GM19455 (cell line): Measurements from ENCODE around the gene HMHB1.
A peak's percentile ranks its signal among the peaks of the same experiment; 100 is the strongest.

Experiments
- ATAC-seq: cut with Tn5 transposase; IDR thresholded peaks from one replicate; pipeline ENCODE4 v1.9.1; 2021; ENCODE audit not compliant: unreplicated experiment

HMHB1 gene

GRCh38 chr5:143812085-143812705 is at the start of gene HMHB1:
Gene HMHB1 (plus strand): TSS chr5:143812161.
- peak; percentile 53 for ATAC-seq

GRCh38 chr5:143762636-143763220 is 49.2 kb upstream of the HMHB1 start:
- ATAC-seq: no peak

GRCh38 chr5:143767162-143767561 is 44.8 kb upstream of the HMHB1 start:
- no peak for ATAC-seq

DNA sequence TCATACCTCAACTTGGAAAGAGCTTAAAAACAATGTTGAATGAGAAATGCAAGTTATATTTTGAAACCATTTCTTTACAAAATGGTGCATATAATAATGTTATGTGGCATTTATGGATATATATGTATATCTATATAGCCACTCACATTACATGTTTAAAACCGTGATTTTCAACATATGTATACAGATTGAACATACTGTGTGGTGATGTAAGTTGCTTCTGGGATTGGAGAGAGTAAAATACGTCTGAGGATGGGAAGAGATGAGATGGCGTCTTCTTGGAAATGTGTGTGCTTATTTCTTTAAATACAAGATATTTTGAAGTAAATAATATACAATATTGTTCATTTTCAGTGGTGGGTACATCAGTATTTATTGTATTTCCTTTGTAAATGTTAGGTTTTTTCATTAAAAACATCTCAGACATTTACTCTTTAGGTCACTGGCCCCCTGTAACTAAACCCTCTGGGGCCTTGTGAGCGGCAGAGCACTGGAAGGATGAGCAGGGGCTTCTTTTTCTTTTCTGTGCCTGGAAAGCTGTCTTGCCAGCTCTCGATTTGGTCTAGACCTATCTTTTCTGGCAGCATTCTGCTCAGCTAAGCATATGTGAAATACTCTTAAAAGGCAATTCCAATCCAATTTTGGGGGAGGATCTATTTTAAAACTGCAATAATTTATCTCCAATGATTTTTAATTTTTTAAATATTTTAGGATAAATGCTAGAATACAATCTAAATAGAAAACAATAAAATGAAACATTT is 42.8 kb upstream of the HMHB1 start:
- no peak for ATAC-seq

- ATAC-seq: no peak
These were observed 41.5 kb upstream of the HMHB1 start for GRCh38 chr5:143770450-143770849.

GRCh38 chr5:143771189-143771588 is 40.8 kb upstream of the HMHB1 start:
- no peak for ATAC-seq

DNA sequence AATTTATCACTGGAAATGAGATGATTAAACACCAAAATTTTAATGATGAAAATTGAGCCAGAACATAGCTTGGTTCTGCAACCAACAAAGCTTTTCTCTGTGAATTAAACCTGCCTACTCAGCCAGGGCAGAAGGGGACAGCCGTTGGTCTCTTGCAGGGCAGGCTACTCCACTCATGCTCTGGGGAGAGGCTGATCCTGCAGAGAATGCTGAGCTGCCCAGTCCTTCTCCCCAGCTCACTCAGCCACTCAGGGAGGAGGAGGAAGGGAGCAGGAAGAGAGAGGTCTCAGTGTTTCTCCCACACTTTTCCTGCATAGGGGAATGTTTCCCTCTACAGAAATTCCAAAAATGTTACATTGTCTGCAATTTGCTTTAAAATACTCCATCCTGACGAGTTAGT is 40.4 kb upstream of the HMHB1 start:
- ATAC-seq: no peak

GRCh38 chr5:143772621-143773020 is 39.3 kb upstream of the HMHB1 start:
- no peak for ATAC-seq

GRCh38 chr5:143775258-143775657 is 36.7 kb upstream of the HMHB1 start:
- no peak for ATAC-seq

GRCh38 chr5:143776951-143777350 is 35.0 kb upstream of the HMHB1 start:
- ATAC-seq: no peak

DNA sequence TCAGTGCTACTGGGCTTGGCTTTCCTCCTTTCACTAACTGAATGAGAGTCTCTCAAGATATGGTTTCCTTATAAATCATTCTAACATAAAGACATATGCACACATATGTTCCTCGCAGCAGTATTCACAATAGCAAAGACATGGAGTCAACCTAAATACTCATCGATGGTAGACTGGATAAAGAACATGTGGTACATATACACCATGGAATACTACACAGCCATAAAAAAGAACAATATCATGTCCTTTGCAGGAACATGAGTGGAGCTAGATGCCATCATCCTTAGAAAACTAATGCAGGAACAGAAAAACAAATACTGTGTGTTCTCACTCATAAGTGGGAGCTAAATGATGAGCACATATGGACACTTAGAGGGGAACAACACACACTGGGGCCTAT is 32.5 kb upstream of the HMHB1 start:
- no peak for ATAC-seq

GRCh38 chr5:143781993-143782520 is 29.9 kb upstream of the HMHB1 start:
- no peak for ATAC-seq

DNA sequence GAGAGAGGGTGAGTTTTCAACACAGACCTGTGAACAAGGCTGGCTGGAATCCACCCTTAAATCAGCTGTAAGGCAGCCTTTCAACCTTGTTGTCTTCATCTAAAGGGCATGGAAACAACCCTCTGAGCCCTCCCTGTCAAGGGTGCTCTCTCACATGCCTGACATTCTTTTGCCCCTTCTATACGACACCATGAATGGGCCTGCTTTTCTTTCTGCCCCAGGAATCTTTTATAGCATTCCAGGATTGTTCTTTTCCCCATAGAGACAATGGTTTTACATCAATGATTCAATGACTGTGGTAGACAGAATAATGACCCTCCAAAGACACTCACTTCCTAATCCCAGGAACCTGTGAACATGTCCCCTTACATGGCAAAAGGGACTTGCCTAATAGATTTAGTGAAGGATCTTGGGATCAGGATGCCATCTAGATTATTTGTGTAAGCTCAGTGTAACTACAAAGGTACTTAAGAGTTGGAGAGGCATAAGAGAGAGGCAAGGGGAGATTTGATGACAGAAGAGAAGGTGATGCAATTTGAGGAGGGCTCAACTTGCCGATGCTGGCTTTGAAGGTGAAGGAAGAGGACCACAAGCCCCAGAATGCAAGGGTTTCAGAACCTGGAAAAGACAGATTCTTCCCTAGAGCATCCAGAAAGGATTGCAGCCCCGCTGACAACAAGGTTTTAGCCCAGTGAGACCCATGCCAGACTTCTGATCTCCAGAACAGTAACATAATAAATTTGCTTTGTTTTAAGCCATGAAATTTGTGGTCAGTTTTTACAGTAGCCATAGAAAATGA is 29.2 kb upstream of the HMHB1 start:
- no peak for ATAC-seq

GRCh38 chr5:143788401-143788800 is 23.6 kb upstream of the HMHB1 start:
- ATAC-seq: no peak

GRCh38 chr5:143790457-143791112 is 21.4 kb upstream of the HMHB1 start:
- ATAC-seq: no peak

GRCh38 chr5:143791848-143792731 is 19.9 kb upstream of the HMHB1 start:
- no peak for ATAC-seq

GRCh38 chr5:143793249-143793648 is 18.7 kb upstream of the HMHB1 start:
- no peak for ATAC-seq

DNA sequence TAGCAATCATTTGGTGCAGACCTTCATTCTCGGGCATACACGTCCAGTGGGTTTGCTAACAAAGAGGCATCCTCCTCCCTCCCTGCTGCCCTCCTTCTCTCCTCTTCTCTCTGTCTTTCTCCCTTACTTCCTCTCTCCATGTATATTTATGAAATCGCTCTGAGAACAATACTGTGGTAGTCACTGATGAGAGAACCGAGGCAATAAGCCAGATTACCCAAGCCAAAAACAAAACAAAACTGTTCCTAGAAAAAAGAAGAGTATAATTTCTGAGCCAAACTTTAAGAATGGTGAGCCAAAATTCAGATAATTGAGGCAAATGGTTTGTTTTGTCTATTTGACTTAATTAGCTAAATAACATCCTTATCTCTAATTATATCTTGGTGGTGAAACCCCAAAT is 15.8 kb upstream of the HMHB1 start:
- no peak for ATAC-seq

DNA sequence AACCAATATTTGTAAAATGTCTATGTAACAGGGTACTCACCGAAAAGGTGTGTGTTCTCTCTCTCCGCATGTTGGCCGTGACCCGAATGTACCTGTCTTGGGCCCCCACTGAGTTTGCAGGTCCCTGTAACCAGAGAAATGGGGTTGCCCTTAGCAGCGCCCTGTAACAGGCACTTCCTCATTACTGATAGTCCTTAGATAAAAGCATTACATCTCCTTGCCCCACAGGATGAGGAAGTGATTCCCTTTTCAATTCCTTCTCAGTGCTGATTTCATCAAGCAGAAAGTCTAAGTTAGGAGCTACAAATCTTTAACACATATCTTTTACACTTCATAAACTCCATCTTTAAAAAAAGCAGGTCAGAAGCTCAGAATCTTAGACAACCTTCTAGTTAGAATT is 15.2 kb upstream of the HMHB1 start:
- ATAC-seq: no peak

- ATAC-seq: peak; percentile 31
These were observed 11.2 kb upstream of the HMHB1 start for GRCh38 chr5:143800715-143801114.
